Iris pigment epithelial cell (primary cell): ENCODE data around the gene KRTDAP.

Experiments used
- DNase-seq: peaks from one replicate; pipeline ENCODE4 v3.0.0-alpha.2; 2011; ENCODE audit warnings: low read depth

KRTDAP gene

GRCh38 chr19:35490364-35490763 lies at the start of gene KRTDAP:
Gene KRTDAP, minus strand, starts transcription at chr19:35490464. Its CDS starts 22 bp downstream, at chr19:35490442.
- DNase-seq, result no peak

- DNase-seq, result no peak
These were observed 49.6 kb upstream of the KRTDAP start for GRCh38 chr19:35539850-35540249.

GRCh38 chr19:35539314-35539713 lies 49.0 kb upstream of the KRTDAP start:
- no peak for DNase-seq

GRCh38 chr19:35534803-35535480 lies 44.7 kb upstream of the KRTDAP start:
- DNase-seq, result no peak

GRCh38 chr19:35533822-35534392 lies 43.6 kb upstream of the KRTDAP start:
- peak; percentile 21 for DNase-seq

GRCh38 chr19:35533201-35533821 lies 43.0 kb upstream of the KRTDAP start, which contains the start of gene GAPDHS:
Gene GAPDHS, plus strand, starts transcription at chr19:35533456. Its CDS starts 72 bp downstream, at chr19:35533528.
- no peak for DNase-seq

- no peak for DNase-seq
These were observed 41.0 kb upstream of the KRTDAP start for GRCh38 chr19:35531291-35531690.

GRCh38 chr19:35529241-35530218 lies 39.3 kb upstream of the KRTDAP start:
- no peak for DNase-seq

GRCh38 chr19:35528218-35529038 lies 38.2 kb upstream of the KRTDAP start, which contains the start of gene SBSN:
Gene SBSN, minus strand, starts transcription at chr19:35528311. Its CDS starts 30 bp downstream, at chr19:35528281.
- peak; percentile 82 for DNase-seq

GRCh38 chr19:35525873-35526272 lies 35.6 kb upstream of the KRTDAP start:
- DNase-seq, result no peak

GRCh38 chr19:35524181-35524837 lies 34.0 kb upstream of the KRTDAP start:
- DNase-seq, result no peak

GRCh38 chr19:35522745-35523327 lies 32.6 kb upstream of the KRTDAP start:
- DNase-seq, result no peak

GRCh38 chr19:35521124-35521743 lies 31.0 kb upstream of the KRTDAP start:
- DNase-seq, result no peak

- DNase-seq, result peak; percentile 11
These were observed 29.0 kb upstream of the KRTDAP start for GRCh38 chr19:35519291-35519690.

GRCh38 chr19:35518313-35518712 lies 28.0 kb upstream of the KRTDAP start:
- peak; percentile 96 for DNase-seq

- DNase-seq, result no peak
These were observed 27.1 kb upstream of the KRTDAP start for GRCh38 chr19:35517342-35517741.

GRCh38 chr19:35516310-35516709 lies 26.0 kb upstream of the KRTDAP start:
- no peak for DNase-seq

GRCh38 chr19:35514282-35514809 lies 24.1 kb upstream of the KRTDAP start:
- no peak for DNase-seq

GRCh38 chr19:35513628-35514281 lies 23.5 kb upstream of the KRTDAP start, which contains the start of gene DMKN:
Gene DMKN, minus strand, starts transcription at chr19:35513649. Its CDS starts 174 bp downstream, at chr19:35513475.
- DNase-seq, result peak; percentile 58
